HepG2 (cell line): ENCODE measurements around the gene LIPA. TPM values are rescaled to one million over a fixed set of nuclear protein-coding genes. Genes with fewer than 3 reads are reported as not detected.

Experiments used
- BRCA1 ChIP-seq: sonication (generic); formaldehyde crosslinking; IDR thresholded peaks from 2 replicates; pipeline ENCODE4 v1.4.0; 2020; ENCODE audit warnings: missing genetic modification reagents
- CBX1 ChIP-seq: IDR thresholded peaks from one replicate; pipeline ENCODE4 v1.6.1; 2016; ENCODE audit warnings: antibody characterized with exemption, low read depth
- CHD4 ChIP-seq: fragments of 200-600 bp; sonication (generic); IDR thresholded peaks from 2 replicates; pipeline ENCODE4 v1.7.0; 2017; ENCODE audit warnings: mild to moderate bottlenecking, low read length, borderline replicate concordance
- EEA1 ChIP-seq: sonication (generic); formaldehyde crosslinking; IDR thresholded peaks from 2 replicates; pipeline ENCODE4 v1.5.1; 2020; ENCODE audit warnings: mild to moderate bottlenecking, missing genetic modification reagents, borderline replicate concordance
- FOXK2 ChIP-seq: fragments of 450-650 bp; IDR thresholded peaks from 2 replicates; pipeline ENCODE4 v1.6.1; 2016
- FUBP1 ChIP-seq: sonication (generic); formaldehyde crosslinking; IDR thresholded peaks from 2 replicates; pipeline ENCODE4 v1.5.1; 2020; ENCODE audit warnings: missing genetic modification reagents, mild to moderate bottlenecking, borderline replicate concordance
- GMEB2 ChIP-seq: IDR thresholded peaks from 2 replicates; pipeline ENCODE4 v1.6.1; 2016; ENCODE audit warnings: missing biosample characterization, missing genetic modification reagents, low read depth
- HOXD1 ChIP-seq: sonication (generic); formaldehyde crosslinking; IDR thresholded peaks from 2 replicates; pipeline ENCODE4 v1.5.0; 2020; ENCODE audit warnings: missing genetic modification reagents
- KMT2B ChIP-seq: IDR thresholded peaks from 2 replicates; pipeline ENCODE4 v1.6.1; 2016; ENCODE audit warnings: missing genetic modification reagents, missing compliant biosample characterization
- MLLT10 ChIP-seq: sonication (generic); formaldehyde crosslinking; IDR thresholded peaks from 2 replicates; pipeline ENCODE4 v1.4.0; 2020; ENCODE audit warnings: missing genetic modification reagents
- MXI1 ChIP-seq: IDR thresholded peaks from 3 replicates; pipeline ENCODE4 v1.6.1; 2012; ENCODE audit warnings: low read depth, low read length, inconsistent platforms, borderline replicate concordance
- NBN ChIP-seq: fragments of 450-650 bp; conservative IDR thresholded peaks from 2 replicates; pipeline ENCODE4 v1.6.1; 2017
- NR1H2 ChIP-seq: sonication (generic); formaldehyde crosslinking; IDR thresholded peaks from 2 replicates; pipeline ENCODE4 v1.8.1; 2022; ENCODE audit warnings: low read depth, missing genetic modification reagents, borderline replicate concordance
- POLR2AphosphoS5 ChIP-seq: IDR thresholded peaks from 2 replicates; pipeline ENCODE4 v1.6.1; 2012; ENCODE audit warnings: low read depth, low read length
- PTBP1 ChIP-seq: fragments of 200-400 bp; formaldehyde crosslinking; IDR thresholded peaks from 2 replicates; pipeline ENCODE4 v1.6.1; 2018; ENCODE audit warnings: low read length, low read depth; ENCODE audit not compliant: poor library complexity, severe bottlenecking
- RERE ChIP-seq: IDR thresholded peaks from 2 replicates; pipeline ENCODE4 v1.6.1; 2016; ENCODE audit warnings: low read depth, missing genetic modification reagents, missing compliant biosample characterization
- SAFB2 ChIP-seq: sonication (generic); formaldehyde crosslinking; IDR thresholded peaks from 2 replicates; pipeline ENCODE4 v1.5.1; 2020; ENCODE audit warnings: missing genetic modification reagents, low read depth, mild to moderate bottlenecking, borderline replicate concordance
- SALL1 ChIP-seq: sonication (generic); formaldehyde crosslinking; IDR thresholded peaks from 2 replicates; pipeline ENCODE4 v1.8.0; 2022; ENCODE audit warnings: mild to moderate bottlenecking, missing genetic modification reagents
- SIX1 ChIP-seq: sonication (generic); formaldehyde crosslinking; IDR thresholded peaks from 2 replicates; pipeline ENCODE4 v1.4.0; 2020; ENCODE audit warnings: missing genetic modification reagents, borderline replicate concordance
- SP4 ChIP-seq: sonication (generic); formaldehyde crosslinking; IDR thresholded peaks from 2 replicates; pipeline ENCODE4 v1.8.1; 2023; ENCODE audit warnings: mild to moderate bottlenecking, missing genetic modification reagents
- XRCC5 ChIP-seq: fragments of 200-400 bp; formaldehyde crosslinking; optimal IDR thresholded peaks from 2 replicates; pipeline ENCODE3; 2017; ENCODE audit warnings: mild to moderate bottlenecking, low read length
- ZMAT3 ChIP-seq: sonication (generic); formaldehyde crosslinking; conservative IDR thresholded peaks from 2 replicates; pipeline ENCODE4 v1.7.0; 2021; ENCODE audit warnings: missing genetic modification reagents
- ZNF317 ChIP-seq: sonication (generic); formaldehyde crosslinking; IDR thresholded peaks from 2 replicates; pipeline ENCODE4 v1.5.0; 2020; ENCODE audit warnings: mild to moderate bottlenecking, missing genetic modification reagents
- ZNF33A ChIP-seq: sonication (generic); formaldehyde crosslinking; IDR thresholded peaks from 2 replicates; pipeline ENCODE4 v1.5.1; 2020; ENCODE audit warnings: missing genetic modification reagents, mild to moderate bottlenecking, moderate library complexity, borderline replicate concordance
- ZNF557 ChIP-seq: sonication (generic); formaldehyde crosslinking; IDR thresholded peaks from 2 replicates; pipeline ENCODE4 v1.4.0; 2020; ENCODE audit warnings: missing genetic modification reagents
- polyA plus RNA-seq, 8 experiments: library from polyadenylated mRNA; depleted of rRNA in 3 of 8; stranded (reverse) in 7 of 8; unstranded in 1 of 8; fragments of >200 nt; fragmentation: Illumina TruSeq in 4 of 8; extraction: Trizol in 4 of 8; gene quantifications; 2 replicates each; pipeline versions ENCODE4 v1.2.1 to v1.2.3, GENCODE V29; 2011 to 2016; ENCODE audit warnings: low read depth in 4 of 8, missing spikeins in 1 of 8, mixed read lengths in 1 of 8; ENCODE audit not compliant: insufficient read depth in 1 of 8
- total RNA-seq, 5 experiments: library from RNA; depleted of rRNA; stranded (reverse); fragments of >200 nt; fragmentation: Illumina TruSeq; extraction: Trizol; gene quantifications; 2 replicates each; pipeline ENCODE4 v1.2.3, GENCODE V29; 2016; ENCODE audit warnings: low read depth in 1 of 5

Gene LIPA
- total and polyA plus RNA-seq, 2 of the 13 experiments (the other 11 are each of a cell fraction or from before 2014, with no cell fraction given): 57.1 to 79.5 TPM

- TF ChIP-seq XRCC5 (no peak), ZMAT3 (CRISPR knock-in tag) (no peak), SAFB2 (CRISPR knock-in tag) (no peak), CHD4 (no peak), FOXK2 (no peak), NBN (no peak), CBX1 (no peak), GMEB2 (CRISPR knock-in tag) (no peak), PTBP1 (no peak), ZNF33A (no peak), MXI1 (peak; percentile 41; the same call in 1 of the 3 replicates), HOXD1 (CRISPR knock-in tag) (no peak), ZNF557 (CRISPR knock-in tag) (no peak), SIX1 (no peak), POLR2AphosphoS5 (no peak), EEA1 (no peak), FUBP1 (CRISPR knock-in tag) (no peak), ZNF317 (CRISPR knock-in tag) (no peak), MLLT10 (no peak), BRCA1 (CRISPR knock-in tag) (no peak), RERE (CRISPR knock-in tag) (0 out of 2 replicates have a peak, but pooled peaks have one; percentile 28), SP4 (CRISPR knock-in tag) (no peak), NR1H2 (CRISPR knock-in tag) (no peak), KMT2B (CRISPR knock-in tag) (no peak), SALL1 (CRISPR knock-in tag) (peak; percentile 33; the same call in 1 of the 2 replicates)
Observed at GRCh38 chr10:89278034-89278535, 26.5 kb upstream of the LIPA start (continued).
